GM21447 (cell line): Measurements from ENCODE around the gene SHISA4.
"Not testable (repeated sequence)": the region's sequence is repeated elsewhere in the genome, so short reads cannot be mapped to it uniquely, and the experiment has no call there.

Source experiments
- ATAC-seq: cut with Tn5 transposase; IDR thresholded peaks from one replicate; pipeline ENCODE4 v1.9.1; 2021; ENCODE audit not compliant: unreplicated experiment

SHISA4 gene, protein sequence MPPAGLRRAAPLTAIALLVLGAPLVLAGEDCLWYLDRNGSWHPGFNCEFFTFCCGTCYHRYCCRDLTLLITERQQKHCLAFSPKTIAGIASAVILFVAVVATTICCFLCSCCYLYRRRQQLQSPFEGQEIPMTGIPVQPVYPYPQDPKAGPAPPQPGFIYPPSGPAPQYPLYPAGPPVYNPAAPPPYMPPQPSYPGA

DNA sequence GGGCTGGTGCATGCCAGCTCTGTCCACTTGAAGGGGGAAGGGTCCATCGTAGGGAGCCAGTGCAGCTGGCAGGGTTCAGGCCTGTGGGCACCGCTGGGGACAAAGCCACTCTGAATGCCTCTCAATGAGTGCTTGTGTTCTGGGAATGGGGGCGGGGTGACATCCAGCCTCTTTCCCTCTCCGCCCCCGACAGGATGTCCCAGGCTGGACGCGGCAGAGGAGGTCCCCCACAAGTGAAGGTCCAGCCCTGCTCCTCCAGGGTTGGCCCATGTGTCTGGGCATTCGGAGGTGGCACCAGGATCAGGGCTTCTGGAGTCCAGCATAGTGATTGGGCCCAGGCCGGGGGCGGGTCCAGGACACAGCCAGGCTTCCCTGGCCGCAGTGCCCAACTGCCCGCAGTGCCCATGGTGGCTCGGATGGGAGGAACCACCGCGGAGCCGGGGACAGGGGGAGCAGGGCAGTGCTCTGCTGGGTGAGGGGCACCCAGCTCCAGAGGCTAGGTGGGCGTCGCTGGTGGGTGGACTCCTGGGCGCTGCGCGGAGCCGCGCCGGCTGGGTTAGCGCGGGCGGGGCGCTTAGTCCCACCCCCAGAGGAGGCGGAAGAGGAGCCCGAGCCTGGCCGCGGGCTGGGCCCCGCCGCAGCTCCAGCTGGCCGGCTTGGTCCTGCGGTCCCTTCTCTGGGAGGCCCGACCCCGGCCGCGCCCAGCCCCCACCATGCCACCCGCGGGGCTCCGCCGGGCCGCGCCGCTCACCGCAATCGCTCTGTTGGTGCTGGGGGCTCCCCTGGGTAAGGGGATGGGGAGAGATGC, at the start of gene SHISA4:
Gene SHISA4 (plus strand): TSS at position 617 of the 808 bp plus-strand sequence. CDS start 97 bp downstream, at position 714.
- no peak for ATAC-seq

DNA sequence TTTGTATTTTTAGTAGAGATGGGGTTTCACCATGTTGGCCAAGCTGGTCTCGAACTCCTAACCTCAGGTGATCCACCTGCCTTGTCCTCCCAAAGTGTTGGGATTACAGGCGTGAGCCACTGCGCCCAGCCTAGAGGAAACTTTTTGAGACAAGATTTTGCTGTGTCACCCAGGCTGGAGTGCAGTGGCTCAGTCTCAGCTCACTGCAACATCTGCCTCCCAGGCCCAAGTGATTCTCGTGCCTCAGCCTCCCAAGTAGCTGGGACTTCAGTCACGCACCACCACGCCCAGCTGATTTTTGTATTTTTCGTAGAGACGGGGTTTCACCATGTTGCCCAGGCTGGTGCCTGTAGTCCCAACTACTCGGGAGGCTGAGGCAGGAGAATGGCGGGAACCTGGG, 49.6 kb upstream of the SHISA4 start:
- not testable (repeated sequence) for ATAC-seq

DNA sequence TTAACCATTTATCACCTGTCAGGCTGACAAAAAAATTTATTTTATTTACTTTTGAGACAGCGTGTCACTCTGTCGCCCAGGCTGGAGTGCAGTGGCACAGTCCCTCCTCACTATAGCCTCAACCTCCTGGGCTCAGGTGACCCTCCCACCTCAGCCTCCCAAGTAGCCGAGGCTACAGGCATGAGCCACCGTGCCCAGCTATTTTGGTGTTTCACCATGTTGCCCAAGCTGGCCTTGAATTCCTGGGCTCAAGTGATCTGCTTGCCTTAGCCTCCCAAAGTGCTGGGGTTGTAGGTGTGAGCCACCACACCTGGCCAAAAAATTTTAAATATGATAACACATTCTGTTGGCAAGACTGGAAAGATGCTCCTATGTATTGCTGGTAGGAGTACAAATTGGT, 48.6 kb upstream of the SHISA4 start:
- no peak for ATAC-seq

DNA sequence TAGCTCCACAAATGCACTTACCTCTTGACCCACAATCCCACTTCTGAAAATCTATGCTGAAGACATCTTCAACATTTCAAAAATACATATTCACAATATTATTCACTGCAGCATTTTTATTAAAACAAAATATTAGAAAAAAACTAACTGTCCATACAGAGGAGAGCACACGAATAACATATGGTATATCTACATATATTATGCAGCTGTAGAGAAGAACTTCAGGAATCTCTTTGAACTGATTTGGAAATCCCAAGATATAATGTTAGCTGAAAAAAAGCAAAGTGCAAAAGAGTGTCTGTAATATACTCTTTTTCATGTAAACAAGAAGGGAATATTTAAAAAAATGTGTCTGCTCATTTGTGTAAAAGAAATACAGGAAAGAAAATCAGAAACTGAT, 48.2 kb upstream of the SHISA4 start:
- ATAC-seq: no peak

DNA sequence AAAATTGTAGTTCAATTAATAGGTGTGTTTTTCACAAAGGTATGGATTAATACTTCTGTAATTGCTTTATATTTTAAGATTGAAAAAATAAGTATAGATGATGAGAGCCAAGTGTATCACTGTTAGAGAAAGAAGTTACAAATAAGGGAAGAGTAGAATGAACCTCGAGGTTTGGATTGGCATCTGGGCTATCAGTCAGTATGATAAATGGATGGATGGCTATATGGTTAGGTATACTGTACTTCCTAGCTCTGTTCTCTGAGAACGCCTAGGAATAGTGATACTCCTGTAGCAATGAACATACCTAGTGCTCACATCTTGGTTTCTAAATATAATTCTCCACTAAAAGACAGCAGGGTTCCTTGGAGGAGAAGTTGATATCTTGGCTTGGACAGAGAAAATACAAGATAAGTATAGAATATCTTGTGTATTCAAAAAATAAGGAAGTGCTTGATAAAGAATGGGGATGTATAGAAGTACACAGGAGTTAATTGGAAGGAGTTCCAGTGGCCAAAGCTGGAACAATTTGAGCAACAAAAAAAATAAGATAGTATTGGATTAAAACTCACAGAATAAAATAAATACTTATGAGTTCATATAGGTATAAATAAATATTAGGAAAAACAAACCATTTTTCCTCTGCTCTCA, 47.3 kb upstream of the SHISA4 start:
- no peak for ATAC-seq

DNA sequence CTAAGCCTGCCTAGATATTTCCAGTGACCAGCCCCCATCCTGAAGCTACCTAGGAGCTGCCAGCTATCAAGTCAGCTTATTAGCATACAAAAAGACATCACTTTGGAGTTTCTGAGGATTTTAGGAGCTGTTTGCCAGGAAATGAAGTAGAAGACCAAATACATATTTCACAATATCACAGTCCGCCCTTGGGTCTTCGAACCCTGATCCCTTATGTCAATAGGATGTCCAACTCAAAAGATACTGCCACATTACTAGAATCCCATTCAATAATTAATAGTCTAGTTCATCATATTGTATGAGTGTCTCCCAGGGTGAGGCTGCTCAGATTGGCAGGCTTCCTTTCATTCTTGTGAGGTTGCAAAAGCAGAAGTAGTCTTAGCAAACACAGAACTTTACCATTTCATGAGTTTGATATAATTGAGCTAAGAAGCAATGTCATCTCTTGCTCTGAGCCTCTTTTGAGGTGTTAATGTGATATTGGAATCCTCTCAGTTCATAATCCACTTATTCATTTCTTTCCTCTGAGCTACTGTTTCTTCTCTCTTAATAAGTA, 46.1 kb upstream of the SHISA4 start:
- no peak for ATAC-seq

DNA sequence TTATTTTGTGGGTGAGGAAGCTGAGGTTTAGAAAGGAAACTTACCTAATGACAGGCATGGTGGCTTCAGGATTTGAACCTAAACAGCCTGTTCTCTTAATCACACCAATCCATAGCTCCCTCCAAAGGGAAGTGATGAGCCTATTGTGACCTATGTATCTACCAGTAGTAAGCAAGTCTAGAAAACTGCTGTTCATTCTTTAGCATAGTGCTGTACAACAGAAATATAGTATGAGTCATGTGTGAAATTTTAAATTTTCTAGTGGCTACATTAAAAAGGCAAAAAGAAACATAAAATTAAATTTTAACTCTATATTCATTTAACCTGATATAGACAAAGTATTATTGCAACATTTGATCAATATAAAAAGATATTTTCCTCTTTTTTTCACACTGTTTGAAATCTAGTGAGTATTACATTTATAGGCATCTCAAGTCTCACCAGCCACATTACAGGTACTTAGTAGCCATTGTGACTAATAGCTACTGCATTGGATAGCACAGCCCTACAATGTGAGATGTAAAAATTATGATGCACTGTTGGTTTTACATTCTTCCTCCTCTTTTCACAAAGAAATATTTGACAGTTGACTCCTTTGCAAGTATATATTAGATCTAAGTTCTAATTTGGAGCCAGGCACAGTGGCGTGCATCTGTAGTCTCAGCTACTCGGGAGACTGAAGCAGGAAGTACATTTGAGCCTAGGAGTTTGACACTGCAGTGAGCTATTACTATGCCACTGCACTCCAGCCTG, 43.2 kb upstream of the SHISA4 start:
- ATAC-seq: no peak

DNA sequence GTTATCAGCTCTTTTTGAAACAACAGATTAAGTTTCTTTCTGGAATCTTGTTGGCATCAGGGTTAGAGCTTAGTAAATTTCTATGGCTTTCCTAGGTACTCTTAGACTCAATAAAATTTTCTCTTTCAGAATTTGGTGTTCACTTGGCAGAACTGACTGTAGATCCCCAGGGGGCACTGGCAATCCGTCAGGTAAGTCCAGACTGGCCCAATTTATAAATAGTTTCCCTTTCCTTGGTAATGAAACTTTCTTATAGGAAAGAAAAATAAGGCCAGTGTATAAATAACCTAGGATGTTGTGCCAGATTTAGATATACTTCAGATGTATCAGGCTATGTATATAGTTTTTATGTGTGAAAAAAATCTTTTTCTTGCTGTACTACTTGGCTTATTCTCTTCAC, 41.5 kb upstream of the SHISA4 start:
- no peak for ATAC-seq

DNA sequence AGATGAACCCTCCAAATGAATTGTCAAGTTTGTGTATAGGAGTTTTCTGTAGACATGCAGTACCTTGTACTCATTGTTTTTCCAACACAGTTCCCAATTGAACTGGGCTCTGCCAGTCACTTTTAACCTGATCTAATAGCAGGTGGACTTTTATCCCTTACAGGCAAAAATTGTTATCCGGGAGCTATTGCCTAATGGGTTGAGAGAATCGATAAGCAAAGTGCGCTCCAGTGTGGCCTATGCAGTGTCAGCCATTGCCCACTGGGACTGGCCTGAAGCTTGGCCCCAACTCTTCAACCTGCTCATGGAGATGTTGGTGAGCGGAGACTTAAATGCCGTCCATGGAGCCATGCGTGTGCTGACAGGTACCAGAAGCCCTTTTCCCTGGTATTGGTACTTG, 40.5 kb upstream of the SHISA4 start:
- no peak for ATAC-seq

DNA sequence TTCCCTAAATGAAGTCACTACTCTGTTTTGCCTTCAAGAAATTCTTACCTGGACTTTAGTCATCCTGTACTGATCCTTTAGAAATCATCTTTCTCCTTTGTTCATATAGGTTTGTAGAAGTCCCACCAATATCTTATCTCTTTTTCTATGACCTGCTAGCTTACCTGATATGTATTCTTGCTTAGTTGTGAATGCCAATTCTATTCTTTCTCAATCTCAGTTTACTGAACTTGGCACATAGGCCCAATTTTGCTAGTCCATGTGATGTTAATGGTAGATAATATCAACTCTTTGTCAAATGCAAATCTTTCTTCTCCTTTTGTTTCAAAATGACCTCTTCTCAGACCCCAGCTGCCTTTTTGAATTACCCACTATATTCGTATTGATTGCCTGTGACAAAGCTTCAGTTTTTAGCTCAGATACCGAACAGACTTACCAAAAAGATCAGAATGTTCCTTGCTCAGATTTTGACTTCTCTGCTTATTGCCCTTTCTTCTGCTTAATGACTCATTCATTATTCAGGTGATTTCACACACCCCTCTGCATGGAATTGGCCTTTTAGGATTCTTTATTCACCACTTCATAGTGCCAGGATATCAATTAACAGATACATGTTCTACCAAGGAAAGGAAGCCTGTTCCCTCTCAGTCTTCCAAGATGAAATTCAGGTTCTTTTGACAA, 39.2 kb upstream of the SHISA4 start:
- no peak for ATAC-seq

DNA sequence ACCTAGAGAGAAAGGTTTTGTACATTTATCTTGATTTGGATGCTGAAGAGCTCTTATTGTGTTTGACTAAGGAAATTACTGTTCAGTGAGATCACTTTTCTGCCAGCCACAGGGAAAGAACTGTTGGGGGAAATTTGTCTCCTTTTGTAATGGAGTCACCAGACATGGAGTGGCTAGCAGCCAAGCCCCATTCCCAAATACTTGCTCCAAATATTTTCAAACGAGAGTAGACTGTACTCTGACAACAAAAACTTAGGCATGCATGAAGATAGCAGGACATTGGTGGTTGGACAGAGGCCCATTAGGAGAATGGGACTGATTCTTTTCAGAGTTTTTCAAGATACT, 38.7 kb upstream of the SHISA4 start:
- ATAC-seq: no peak

DNA sequence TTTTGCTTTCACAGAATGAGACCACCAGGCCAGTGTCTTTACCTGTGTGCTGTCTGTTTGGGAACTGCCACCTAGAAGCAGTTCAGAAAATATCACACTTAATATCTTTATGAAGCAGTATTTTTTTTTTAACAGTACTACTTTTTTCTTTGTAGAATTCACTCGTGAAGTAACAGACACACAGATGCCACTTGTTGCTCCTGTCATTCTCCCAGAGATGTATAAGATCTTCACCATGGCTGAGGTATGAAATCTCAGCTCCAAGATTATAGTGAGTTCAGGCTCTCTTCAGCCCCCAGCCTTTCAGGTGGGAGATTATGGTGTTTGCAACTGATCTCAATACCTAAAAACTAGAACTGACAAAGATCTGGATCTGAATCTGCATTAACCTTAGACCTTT, 36.7 kb upstream of the SHISA4 start:
- no peak for ATAC-seq

DNA sequence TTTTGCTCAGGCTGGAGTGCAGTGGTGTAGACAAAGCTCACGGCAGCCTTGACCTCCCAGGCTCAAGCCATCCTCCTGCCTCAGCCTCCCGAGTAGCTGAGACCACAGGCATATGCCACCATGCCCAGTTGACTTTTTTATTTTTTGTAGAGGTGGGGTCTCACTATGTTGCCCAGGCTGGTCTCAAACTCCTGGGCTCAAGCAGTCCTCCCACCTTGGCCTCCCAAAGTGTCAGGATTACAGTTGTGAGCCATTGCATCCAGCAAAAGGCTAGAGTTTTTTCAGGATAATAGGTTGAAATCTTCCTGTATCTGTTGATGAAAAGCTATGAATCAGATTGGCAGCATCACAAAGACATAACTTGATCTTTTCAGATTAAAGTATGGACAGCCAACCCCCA, 32.0 kb upstream of the SHISA4 start:
- not testable (repeated sequence) for ATAC-seq

DNA sequence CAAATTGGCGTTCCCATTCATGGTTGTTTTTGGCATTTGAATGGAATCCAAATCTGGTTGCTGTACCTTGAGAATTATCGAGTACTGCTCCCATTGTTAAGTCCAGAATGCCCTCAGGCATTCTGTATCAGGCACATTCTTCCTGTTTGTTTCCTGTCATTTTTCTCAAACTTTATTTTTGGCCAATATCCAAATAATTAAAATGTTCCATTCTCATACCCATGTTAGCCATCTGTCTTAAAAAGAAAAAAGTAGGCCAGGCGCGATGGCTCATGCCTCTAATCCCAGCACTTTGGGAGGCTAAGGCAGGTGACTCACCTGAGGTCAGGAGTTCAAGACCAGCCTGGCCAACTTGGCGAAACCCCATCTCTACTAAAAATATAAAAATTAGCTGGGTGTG, 29.3 kb upstream of the SHISA4 start:
- no peak for ATAC-seq

DNA sequence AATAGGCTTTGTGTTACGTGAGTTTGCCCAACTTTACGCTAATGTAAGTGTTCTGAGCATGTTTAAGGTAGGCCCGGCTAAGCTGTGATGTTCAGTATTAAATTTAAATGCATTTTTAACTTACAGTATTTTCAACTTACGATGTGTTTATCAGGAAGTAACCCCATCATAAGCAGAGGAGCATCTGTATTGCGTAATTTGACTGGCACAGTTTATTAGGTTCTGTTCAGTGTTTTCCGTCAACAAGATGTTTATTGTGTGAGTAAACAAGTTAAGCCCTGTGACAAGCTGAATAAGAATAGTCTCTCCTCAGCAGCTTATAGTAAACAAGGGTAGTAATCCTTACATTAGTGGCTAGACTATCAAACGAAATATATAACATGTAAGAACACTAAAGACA, 27.2 kb upstream of the SHISA4 start:
- ATAC-seq: no peak

DNA sequence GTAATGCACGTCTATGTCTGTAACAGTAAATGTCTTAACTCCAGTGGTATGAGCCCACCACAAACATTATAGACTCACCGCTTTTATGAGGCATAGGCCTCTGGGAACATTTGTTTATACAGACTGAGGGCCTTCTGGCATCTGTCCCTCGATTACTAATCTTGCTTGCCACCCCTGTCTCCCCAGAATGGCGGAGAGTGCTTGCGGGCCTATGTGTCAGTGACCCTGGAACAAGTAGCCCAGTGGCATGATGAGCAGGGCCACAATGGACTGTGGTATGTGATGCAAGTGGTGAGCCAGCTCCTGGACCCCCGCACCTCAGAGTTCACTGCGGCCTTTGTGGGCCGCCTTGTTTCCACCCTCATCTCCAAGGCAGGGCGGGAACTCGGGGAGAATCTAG, 18.3 kb upstream of the SHISA4 start:
- ATAC-seq: no peak

DNA sequence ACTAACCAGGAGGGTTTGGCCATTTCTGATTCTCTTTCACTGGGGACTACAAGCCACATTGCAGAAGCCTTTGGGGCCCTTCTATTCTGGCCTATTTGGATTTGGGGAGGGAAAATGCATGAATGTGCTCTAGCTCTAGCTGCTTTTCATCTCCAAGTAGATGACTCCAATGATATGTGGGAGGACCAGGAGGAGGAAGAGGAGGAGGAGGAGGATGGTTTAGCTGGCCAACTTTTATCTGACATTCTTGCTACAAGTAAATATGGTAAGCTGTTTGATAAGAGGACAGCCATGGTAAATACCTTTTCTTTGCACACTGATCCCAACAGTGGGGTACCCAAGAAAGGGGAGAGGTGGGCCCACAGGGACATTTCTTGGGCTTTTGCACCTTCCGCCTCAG, 14.0 kb upstream of the SHISA4 start:
- no peak for ATAC-seq

DNA sequence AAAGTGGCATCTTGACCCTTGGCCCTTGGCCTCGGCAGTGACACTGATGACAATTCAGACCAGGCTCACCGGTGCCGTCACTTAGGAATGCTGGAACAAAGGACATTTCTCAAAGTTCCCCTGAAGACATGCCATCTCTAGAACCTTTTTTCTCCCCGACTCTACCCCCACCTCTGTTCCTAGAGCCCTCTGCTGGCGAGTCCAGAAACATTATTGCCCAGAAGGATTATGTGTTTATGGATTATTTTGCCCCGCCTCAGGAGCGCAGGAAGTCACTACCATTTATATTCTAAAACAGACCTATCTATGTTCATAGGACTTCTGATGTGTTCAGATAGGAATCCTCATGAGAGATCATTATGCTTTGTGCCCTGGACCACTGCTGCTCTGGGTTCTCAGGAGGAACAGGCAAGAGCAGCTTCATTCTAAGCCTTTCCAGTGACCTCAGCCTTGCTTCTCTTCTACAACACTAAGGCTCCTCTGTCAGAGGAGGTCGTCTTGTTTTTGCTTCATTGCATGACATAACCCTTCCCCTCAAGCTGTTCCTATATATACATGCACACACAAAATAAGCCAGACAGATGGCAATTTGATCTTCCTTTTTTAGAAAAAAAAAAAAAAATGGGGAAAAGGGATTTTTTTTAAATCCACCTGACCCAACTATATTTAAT, 12.4 kb upstream of the SHISA4 start:
- ATAC-seq: no peak

DNA sequence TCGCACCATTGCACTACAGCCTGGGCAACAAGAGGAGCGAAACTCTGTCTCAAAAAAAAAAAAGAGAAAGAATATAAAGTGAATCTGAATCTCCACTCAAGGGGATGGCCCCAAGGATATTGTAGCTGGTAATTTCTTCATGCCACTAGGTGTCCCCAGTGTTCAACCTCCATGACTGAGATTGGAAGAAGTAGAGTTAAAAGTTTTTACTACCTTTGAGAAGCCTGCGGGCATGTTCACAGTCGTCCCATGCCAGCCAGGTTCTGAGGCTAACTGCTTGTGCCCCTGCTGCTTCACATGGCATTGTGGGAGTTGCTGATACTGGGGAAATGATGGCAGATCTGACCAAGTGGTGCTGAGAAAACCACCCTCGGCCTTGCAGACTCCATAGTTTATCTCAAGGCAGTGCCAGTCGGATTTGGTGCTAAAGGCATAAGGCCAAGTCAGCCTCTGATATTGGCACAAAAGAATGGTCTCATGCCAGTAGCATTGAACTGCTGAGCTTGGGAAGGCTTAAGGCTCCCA, 10.8 kb upstream of the SHISA4 start:
- no peak for ATAC-seq
